GM18526 (cell line): ENCODE results near the gene CNIH3.

Source experiments
- POLR2A ChIP-seq: IDR thresholded peaks from 3 replicates; pipeline ENCODE4 v1.6.1; 2011; ENCODE audit not compliant: insufficient read length; ENCODE audit errors: extremely low read depth

Gene CNIH3

DNA sequence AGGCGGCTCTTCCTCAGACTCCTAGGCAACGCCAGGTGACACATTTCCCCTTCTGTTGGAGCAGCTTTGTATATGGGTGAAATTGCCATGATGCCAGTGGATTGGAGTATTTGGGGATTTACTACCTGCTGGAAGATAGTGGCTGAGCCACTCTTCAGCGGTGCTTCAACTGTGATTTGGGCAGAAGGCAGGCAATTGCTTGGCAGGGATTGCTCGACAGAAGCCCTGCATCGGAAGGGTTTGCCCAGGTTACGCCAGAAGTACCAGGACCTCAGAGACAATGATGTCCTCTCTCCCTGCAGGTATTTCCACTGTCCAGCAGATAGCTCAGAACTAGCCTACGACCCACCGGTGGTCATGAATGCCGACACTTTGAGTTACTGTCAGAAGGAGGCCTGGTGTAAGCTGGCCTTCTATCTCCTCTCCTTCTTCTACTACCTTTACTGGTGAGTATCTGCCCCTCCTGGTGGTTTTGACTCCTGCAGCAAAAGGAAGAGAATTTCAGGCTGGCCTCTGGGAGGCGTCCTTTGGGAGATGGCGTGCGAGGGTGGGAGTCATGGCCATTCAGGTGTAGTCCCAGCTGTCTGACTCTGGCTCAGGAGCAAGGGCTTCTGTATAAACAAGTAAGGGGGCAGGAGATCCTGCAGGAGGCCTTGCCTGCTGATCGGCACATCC lies 118.3 kb downstream of the CNIH3 start:
- TF ChIP-seq POLR2A, result no peak

DNA sequence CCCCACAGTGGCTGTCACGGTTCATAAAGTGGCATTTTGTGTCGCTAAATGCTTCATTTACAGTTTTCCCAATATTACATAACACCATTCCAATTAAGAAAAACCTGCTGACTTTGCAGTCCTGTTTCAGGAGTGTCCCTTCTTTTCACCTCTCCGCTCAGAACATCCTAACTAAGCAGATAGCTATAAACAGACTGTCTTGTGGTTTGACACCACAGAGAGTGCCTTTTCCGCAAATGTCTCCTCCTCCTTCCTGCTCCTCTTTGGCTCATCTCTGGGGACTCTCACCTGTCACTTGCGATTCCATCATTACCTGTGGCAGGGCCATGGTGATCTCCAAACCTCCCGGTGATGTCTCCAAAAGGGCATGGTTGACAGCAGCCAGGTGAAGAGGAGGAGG lies 119.0 kb downstream of the CNIH3 start:
- no peak for TF ChIP-seq POLR2A

DNA sequence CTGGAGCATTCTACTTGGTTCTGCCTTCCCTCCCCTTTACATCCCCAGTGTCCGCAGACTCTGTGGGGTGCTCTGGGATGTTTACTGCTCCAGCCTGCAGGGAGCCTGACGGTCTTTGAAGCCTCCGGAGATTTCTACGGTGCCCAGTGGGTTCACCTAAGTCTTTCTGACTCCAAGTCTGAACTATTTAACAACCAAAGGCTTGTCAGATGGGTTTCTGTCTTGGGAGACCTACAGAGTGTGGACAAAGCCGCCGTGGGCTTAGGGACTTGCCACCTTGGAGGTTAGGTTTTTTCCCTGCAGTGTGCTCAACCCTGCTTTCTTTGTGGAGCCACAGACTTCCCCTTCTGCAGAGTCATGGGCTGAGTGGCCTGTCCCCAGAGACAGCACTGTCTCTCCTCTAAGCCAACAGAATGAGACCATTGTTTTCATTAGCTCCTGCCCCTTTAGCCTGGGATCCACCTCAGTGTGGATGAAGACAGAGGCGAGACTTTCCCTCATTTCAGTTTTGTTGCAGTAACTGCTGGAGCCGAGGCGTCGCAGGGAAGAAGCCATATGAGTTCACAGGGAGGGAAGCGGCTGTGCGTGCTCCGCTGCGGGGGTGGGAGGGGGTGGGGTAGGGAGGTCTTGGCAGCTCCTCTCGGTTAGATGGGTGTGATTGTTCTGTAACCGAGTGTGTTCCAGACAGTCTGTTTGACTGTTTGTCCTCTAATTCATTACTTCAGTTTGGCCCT lies 120.7 kb downstream of the CNIH3 start:
- TF ChIP-seq POLR2A, result no peak

DNA sequence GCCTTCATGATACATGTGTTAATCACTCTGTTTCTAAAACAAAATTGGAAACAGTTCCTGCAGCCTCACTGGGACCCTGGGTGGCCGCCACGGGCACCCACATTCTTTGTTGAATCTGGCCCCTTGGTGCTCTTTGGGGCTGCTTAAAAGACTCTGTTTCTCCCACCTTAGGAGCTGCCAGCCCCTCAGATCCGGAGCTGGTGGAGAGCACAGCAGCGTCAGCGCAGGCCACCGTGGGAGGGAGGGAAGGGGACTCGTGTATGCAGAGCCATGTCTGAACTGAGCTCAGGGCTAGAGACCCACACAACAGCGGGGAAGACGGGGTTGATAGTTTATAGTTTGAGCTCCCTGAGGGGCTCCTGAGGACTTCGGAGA lies 121.2 kb downstream of the CNIH3 start:
- no peak for TF ChIP-seq POLR2A

DNA sequence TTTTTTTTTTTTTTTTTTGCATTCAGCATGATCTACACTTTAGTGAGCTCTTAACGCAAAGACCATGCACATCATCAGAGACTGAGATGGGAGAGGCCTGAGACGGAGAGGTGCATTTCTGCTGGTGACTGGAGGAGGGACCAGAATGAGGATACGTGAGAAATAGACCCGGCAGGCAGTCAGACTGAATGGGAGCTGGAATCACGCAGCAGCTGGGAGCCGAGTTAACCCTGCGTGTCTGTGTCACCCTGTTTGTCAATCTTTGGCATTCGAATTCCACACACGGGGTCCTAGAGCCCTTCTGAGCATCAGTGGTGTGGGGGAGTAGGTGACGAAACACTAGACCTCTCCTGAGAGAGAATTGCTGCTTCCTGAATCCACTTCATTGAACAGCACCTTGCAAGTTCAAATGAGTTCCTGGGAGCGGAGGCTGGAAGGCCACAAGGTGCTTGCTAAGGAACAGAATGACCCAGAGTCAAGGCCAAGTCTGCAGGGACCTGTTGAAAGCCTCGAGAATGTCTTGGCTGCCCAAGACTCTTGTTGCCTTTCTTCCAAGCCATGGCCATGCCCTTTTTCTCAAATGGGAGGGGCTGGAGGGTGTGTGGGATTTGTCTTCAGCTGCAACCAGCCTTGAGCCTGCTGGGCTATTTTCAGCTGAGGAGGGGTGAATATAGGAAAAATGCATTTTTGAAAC lies 123.3 kb downstream of the CNIH3 start:
- no peak for TF ChIP-seq POLR2A

DNA sequence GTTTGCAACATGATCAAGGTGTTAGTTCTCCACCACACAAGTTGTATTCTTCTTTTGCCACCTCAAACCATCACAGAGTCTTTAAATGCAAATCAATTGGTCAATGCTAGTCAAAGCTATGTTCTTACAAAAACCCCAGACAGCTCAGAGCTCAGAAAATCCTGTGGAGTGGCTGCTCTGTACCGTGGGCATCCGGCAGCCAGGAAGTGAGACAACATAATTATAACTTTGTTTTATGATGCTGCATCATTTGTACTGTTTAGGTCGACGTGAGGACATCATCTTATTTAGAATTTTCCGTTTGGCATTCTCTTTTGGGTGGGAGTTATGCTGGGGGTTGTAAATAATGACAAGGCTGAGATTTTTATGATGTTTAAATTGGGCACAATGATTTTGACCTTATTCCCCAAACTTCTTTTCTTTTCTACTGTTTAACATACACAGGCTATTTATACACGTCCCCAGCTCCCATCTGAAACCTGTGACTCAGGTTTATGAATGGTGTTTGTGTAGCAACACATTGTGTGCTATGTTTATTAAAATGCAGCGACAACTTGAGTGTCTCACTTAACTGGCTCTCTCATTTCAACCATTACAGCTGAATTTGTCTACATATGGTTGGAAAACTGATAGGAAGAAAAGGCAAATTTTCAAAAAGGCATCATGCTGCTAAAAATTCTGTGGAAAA lies 124.0 kb downstream of the CNIH3 start:
- no peak for TF ChIP-seq POLR2A

DNA sequence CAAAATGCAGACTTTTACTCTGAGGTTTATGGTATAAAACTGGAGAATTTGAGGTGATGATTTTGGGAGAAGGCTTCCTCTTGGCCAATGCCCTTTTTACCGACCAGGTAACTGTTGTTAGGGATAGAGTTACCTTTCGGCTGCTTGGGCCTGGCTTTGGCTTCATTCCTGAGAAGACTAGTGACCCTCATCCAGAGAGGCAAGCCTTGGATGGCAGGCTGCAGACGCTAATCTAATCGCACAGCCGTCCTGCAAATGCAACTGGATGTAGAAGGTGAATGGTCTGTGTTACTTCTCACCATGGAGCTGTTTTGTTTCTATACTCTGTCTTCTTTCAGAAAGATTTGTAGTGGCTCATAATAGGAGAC lies 124.6 kb downstream of the CNIH3 start:
- TF ChIP-seq POLR2A, result no peak

DNA sequence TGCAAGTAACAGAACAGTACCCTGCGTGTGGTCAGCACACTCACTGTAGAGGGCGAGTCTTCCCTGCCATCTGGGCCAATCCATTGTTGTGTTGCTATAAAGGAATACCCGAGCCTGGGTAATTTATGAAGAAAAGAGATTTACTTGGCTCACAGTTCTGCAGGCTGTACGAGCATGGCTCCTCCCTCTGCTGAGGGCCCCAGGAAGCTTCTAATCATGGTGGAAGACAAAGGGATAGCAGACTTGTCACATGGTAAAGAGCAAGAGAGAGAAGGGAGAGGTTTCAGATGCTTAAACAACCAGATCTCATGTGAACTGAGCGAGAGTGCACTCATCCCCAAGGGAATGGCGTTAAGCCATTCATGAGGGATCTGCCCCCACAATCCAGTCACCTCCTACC lies 126.2 kb downstream of the CNIH3 start:
- no peak for TF ChIP-seq POLR2A

DNA sequence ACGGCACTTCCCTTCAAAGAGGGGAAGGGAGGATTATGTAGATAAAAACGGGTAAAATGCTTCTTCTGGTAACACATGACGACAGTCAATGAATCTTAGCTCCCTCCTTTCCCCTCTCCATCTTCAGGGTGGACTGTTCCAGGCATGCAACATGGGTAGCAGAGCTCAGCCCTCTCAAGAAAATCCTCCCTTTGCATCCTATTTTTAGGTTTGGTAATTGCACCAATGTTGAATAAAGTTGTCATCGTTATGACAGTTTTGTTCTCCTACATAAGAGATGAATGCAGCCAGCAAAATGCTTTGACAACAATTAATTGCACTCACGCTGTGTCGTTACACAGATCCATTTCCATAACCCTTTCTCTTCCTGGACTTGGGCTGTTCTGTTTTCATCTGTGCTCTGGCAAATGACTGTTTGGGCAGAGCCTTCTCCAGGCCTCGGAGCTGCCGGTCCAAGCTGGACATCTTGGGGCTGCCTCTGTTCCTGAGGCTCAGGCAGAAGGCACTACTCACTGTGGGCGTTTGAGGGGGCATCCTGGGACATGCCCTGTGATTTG lies 127.6 kb downstream of the CNIH3 start:
- TF ChIP-seq POLR2A, result no peak

DNA sequence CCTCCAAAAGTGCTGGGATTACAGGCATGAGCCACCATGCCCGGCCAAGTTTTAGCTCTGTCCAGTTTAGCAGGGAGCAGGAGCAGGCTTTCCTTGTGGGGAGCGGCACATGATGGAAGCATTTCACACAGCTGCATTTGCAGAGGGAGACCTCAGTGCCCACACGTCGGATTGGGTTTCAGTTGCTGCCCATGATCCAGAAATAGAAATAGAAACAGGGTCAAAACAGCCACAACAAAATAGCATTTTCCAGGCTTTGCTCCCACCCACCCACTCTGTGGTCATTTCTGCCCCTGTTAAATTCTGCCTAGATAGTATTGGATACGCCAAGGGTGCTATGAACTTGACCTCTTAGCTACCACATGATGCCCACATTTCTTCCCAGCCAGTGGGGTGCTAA lies 128.4 kb downstream of the CNIH3 start:
- no peak for TF ChIP-seq POLR2A

DNA sequence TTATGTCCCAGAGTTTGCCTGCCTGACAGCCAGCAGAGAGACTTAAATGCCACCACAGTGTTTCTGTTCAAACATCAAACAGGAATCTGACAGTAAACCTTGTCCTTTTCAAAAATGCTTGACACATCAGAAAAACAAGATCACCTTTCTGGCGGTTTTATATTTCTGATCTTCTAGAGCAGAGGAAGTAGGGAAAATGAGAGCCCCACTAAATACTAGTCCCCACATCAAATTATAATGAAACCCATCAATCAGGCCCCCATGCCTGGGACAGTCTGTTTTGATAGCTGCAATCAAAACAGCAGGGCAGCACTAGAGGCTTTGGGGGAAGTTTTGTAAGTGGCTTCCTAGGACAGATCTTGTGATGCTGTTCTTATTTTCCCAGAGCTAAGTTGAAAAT lies 129.3 kb downstream of the CNIH3 start:
- TF ChIP-seq POLR2A, result no peak

DNA sequence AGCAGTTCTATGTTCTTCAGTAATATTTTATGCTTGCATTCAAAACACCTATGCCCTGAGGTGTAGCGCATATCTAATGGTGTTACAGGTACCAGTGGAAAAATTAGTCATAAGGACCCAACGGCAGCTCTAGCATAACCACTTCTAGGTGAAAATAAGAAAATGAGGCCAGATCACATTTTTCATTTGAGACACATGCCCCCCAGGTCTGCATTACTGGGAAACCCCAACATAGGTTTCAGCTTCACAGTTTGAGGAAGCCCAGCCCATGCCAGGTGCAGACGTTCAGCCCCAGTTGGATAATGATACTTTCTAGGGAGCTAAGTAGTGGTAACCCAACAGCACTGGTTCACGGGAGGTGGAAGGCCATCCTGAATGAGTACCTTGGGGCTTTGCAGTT lies 129.8 kb downstream of the CNIH3 start:
- no peak for TF ChIP-seq POLR2A

DNA sequence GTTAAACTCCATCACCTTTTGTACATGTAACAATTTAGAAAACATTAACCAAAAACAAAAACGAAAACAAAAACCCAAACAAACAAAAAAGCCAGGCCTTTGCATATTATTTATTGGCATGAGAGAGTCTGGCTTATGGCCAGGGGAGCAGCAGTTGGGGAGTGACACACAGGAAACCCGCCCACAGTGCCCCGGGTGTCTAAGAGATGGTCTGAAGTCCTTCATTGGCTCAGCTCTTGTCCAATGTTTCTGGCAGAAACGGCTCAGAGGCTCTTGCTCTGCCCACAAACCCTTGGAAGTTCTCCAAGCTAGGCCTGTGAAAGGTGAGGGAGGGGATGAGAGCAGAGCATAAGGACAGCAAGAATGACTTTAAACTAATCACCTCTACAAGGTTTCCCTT lies 131.5 kb downstream of the CNIH3 start:
- TF ChIP-seq POLR2A, result no peak

DNA sequence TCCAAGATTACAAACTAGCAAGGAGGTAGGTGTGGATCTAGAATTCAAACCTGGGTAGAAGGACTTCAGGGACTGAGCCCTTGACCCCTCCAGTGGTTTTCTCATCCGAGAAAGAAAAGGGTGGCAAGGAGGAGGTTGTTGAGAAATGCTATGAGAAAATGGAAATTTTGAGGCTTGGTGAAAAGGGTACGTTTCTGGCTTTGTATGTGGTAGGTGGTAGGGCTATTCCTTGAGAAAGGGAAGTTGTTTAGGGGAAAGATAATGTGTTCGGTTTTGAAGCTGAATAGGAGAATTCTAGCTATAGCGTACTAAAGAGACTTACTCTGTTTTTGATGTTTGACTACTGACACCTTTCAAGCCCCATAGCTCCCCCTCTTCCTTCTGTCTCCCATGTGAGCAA lies 133.8 kb downstream of the CNIH3 start:
- no peak for TF ChIP-seq POLR2A

DNA sequence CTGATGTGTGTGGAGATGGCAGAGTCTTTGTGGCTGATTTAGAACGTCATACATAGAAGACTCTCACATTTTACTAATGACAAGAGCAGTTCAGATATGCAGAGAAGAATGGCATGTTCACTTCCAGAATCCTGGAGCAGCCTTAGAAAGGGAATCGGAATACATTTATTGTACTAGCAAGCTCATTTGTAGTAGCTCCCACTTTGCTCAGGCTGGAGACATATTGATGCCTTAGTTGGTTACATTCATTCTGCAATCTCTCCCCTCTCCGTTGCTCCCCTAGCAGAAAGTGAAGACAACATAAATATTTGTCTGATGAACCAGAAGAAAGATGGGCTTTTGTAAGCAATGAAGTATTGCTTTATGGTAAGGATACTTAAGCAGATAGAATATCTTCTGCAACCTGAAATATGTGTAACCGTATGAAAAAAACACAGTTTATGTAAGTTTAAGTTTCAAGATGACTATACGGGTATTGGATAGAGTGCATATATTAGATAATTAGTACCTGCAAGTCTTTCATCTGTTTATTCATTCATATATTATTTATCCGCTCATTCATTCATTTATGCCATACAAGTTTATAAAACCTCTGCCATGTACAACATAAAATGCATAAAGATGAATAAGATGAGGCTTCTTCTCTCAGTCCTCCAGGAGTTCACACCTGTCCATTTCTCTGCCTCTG lies 135.7 kb downstream of the CNIH3 start:
- no peak for TF ChIP-seq POLR2A
